Measurements from ENCODE around the gene TMEM175.

The TMEM175 gene

GRCh38 chr4:909821-910220 is 22.4 kb upstream of the TMEM175 start:
- Histone ChIP-seq H3K27me3 (ENCODE audit: control insufficient read depth, insufficient read depth, low read length) (no peaks in the 10 kb centered on the region), H3K4me1 (ENCODE audit: control insufficient read depth, insufficient read depth, low read length) (peaks cover 11% of the 10 kb centered on the region; the same call in 1 of the 2 replicates), H3K36me3 (ENCODE audit: control insufficient read depth, insufficient read depth, low read length) (peaks cover 17% of the 10 kb centered on the region), H3K9ac (ENCODE audit: low read length) (no peak overlapping the region), H3K27ac (ENCODE audit: low read depth, low read length) (no peak overlapping the region), H3K9me3 (ENCODE audit: control insufficient read depth, insufficient read depth, low read depth, low read length) (no peaks in the 10 kb centered on the region), H3K4me3 (ENCODE audit: low read depth, low read length) (no peak overlapping the region)

GRCh38 chr4:910366-911091 is 21.7 kb upstream of the TMEM175 start:
- H3K27ac ChIP-seq (ENCODE audit: low read depth, low read length): no peak overlapping the region
- H3K27me3 ChIP-seq (ENCODE audit: control insufficient read depth, insufficient read depth, low read length): no peaks in the 10 kb centered on the region
- no peaks in the 10 kb centered on the region for H3K9me3 ChIP-seq (ENCODE audit: control insufficient read depth, insufficient read depth, low read depth, low read length)
- peaks cover 13% of the 10 kb centered on the region; the same call in 1 of the 2 replicates for H3K4me1 ChIP-seq (ENCODE audit: control insufficient read depth, insufficient read depth, low read length)
- no peak overlapping the region for H3K9ac ChIP-seq (ENCODE audit: low read length)
- peaks cover 17% of the 10 kb centered on the region for H3K36me3 ChIP-seq (ENCODE audit: control insufficient read depth, insufficient read depth, low read length)
- no peak overlapping the region for H3K4me3 ChIP-seq (ENCODE audit: low read depth, low read length)

- H3K4me3 ChIP-seq (ENCODE audit: low read depth, low read length): no peak overlapping the region
- H3K27ac ChIP-seq (ENCODE audit: low read depth, low read length): no peak overlapping the region
- no peaks in the 10 kb centered on the region for H3K27me3 ChIP-seq (ENCODE audit: control insufficient read depth, insufficient read depth, low read length)
- no peaks in the 10 kb centered on the region for H3K9me3 ChIP-seq (ENCODE audit: control insufficient read depth, insufficient read depth, low read depth, low read length)
- peaks cover 13% of the 10 kb centered on the region; the same call in 1 of the 2 replicates for H3K4me1 ChIP-seq (ENCODE audit: control insufficient read depth, insufficient read depth, low read length)
- no peak overlapping the region for H3K9ac ChIP-seq (ENCODE audit: low read length)
- H3K36me3 ChIP-seq (ENCODE audit: control insufficient read depth, insufficient read depth, low read length): peaks cover 17% of the 10 kb centered on the region
Measured at GRCh38 chr4:911221-911751, 21.0 kb upstream of the TMEM175 start.

GRCh38 chr4:911871-912490 is 20.3 kb upstream of the TMEM175 start:
- H3K27ac ChIP-seq (ENCODE audit: low read depth, low read length): no peak overlapping the region
- H3K9me3 ChIP-seq (ENCODE audit: control insufficient read depth, insufficient read depth, low read depth, low read length): no peaks in the 10 kb centered on the region
- H3K4me3 ChIP-seq (ENCODE audit: low read depth, low read length): no peak overlapping the region
- peaks cover 13% of the 10 kb centered on the region; the same call in 1 of the 2 replicates for H3K4me1 ChIP-seq (ENCODE audit: control insufficient read depth, insufficient read depth, low read length)
- H3K9ac ChIP-seq (ENCODE audit: low read length): no peak overlapping the region
- H3K36me3 ChIP-seq (ENCODE audit: control insufficient read depth, insufficient read depth, low read length): peaks cover 17% of the 10 kb centered on the region
- H3K27me3 ChIP-seq (ENCODE audit: control insufficient read depth, insufficient read depth, low read length): no peaks in the 10 kb centered on the region

- H3K9me3 ChIP-seq (ENCODE audit: control insufficient read depth, insufficient read depth, low read depth, low read length): no peaks in the 10 kb centered on the region
- no peak overlapping the region for H3K27ac ChIP-seq (ENCODE audit: low read depth, low read length)
- H3K36me3 ChIP-seq (ENCODE audit: control insufficient read depth, insufficient read depth, low read length): peaks cover 17% of the 10 kb centered on the region
- H3K4me1 ChIP-seq (ENCODE audit: control insufficient read depth, insufficient read depth, low read length): peaks cover 13% of the 10 kb centered on the region; the same call in 1 of the 2 replicates
- H3K9ac ChIP-seq (ENCODE audit: low read length): no peak overlapping the region
- no peaks in the 10 kb centered on the region for H3K27me3 ChIP-seq (ENCODE audit: control insufficient read depth, insufficient read depth, low read length)
- H3K4me3 ChIP-seq (ENCODE audit: low read depth, low read length): no peak overlapping the region
Measured at GRCh38 chr4:912548-913279, 19.5 kb upstream of the TMEM175 start.

- Histone ChIP-seq H3K36me3 (ENCODE audit: control insufficient read depth, insufficient read depth, low read length) (peaks cover 17% of the 10 kb centered on the region), H3K27ac (ENCODE audit: low read depth, low read length) (no peak overlapping the region), H3K4me1 (ENCODE audit: control insufficient read depth, insufficient read depth, low read length) (peaks cover 13% of the 10 kb centered on the region; the same call in 1 of the 2 replicates), H3K9me3 (ENCODE audit: control insufficient read depth, insufficient read depth, low read depth, low read length) (no peaks in the 10 kb centered on the region), H3K27me3 (ENCODE audit: control insufficient read depth, insufficient read depth, low read length) (no peaks in the 10 kb centered on the region), H3K4me3 (ENCODE audit: low read depth, low read length) (no peak overlapping the region), H3K9ac (ENCODE audit: low read length) (no peak overlapping the region)
Measured at GRCh38 chr4:913280-913618, 19.0 kb upstream of the TMEM175 start.

GRCh38 chr4:914531-914930 is 17.7 kb upstream of the TMEM175 start:
- H3K9me3 ChIP-seq (ENCODE audit: control insufficient read depth, insufficient read depth, low read depth, low read length): no peaks in the 10 kb centered on the region
- H3K9ac ChIP-seq (ENCODE audit: low read length): no peak overlapping the region
- peaks cover 17% of the 10 kb centered on the region for H3K36me3 ChIP-seq (ENCODE audit: control insufficient read depth, insufficient read depth, low read length)
- no peaks in the 10 kb centered on the region for H3K27me3 ChIP-seq (ENCODE audit: control insufficient read depth, insufficient read depth, low read length)
- H3K4me3 ChIP-seq (ENCODE audit: low read depth, low read length): no peak overlapping the region
- H3K27ac ChIP-seq (ENCODE audit: low read depth, low read length): no peak overlapping the region
- peaks cover 13% of the 10 kb centered on the region; the same call in 1 of the 2 replicates for H3K4me1 ChIP-seq (ENCODE audit: control insufficient read depth, insufficient read depth, low read length)

GRCh38 chr4:915041-915474 is 17.2 kb upstream of the TMEM175 start:
- Histone ChIP-seq H3K9me3 (ENCODE audit: control insufficient read depth, insufficient read depth, low read depth, low read length) (no peaks in the 10 kb centered on the region), H3K27me3 (ENCODE audit: control insufficient read depth, insufficient read depth, low read length) (no peaks in the 10 kb centered on the region), H3K27ac (ENCODE audit: low read depth, low read length) (no peak overlapping the region), H3K4me1 (ENCODE audit: control insufficient read depth, insufficient read depth, low read length) (peaks cover 13% of the 10 kb centered on the region; the same call in 1 of the 2 replicates), H3K9ac (ENCODE audit: low read length) (no peak overlapping the region), H3K4me3 (ENCODE audit: low read depth, low read length) (no peak overlapping the region), H3K36me3 (ENCODE audit: control insufficient read depth, insufficient read depth, low read length) (peaks cover 15% of the 10 kb centered on the region)

- Histone ChIP-seq H3K27ac (ENCODE audit: low read depth, low read length) (no peak overlapping the region), H3K9me3 (ENCODE audit: control insufficient read depth, insufficient read depth, low read depth, low read length) (no peaks in the 10 kb centered on the region), H3K36me3 (ENCODE audit: control insufficient read depth, insufficient read depth, low read length) (peaks cover 15% of the 10 kb centered on the region), H3K4me1 (ENCODE audit: control insufficient read depth, insufficient read depth, low read length) (peaks cover 13% of the 10 kb centered on the region; the same call in 1 of the 2 replicates), H3K27me3 (ENCODE audit: control insufficient read depth, insufficient read depth, low read length) (no peaks in the 10 kb centered on the region), H3K4me3 (ENCODE audit: low read depth, low read length) (no peak overlapping the region), H3K9ac (ENCODE audit: low read length) (no peak overlapping the region)
Measured at GRCh38 chr4:915595-915994, 16.7 kb upstream of the TMEM175 start.

- Histone ChIP-seq H3K27me3 (ENCODE audit: control insufficient read depth, insufficient read depth, low read length) (no peaks in the 10 kb centered on the region), H3K4me1 (ENCODE audit: control insufficient read depth, insufficient read depth, low read length) (peaks cover 11% of the 10 kb centered on the region; the same call in 1 of the 2 replicates), H3K9me3 (ENCODE audit: control insufficient read depth, insufficient read depth, low read depth, low read length) (no peaks in the 10 kb centered on the region), H3K36me3 (ENCODE audit: control insufficient read depth, insufficient read depth, low read length) (no peaks in the 10 kb centered on the region; the same call in 1 of the 2 replicates), H3K9ac (ENCODE audit: low read length) (no peak overlapping the region), H3K4me3 (ENCODE audit: low read depth, low read length) (no peak overlapping the region), H3K27ac (ENCODE audit: low read depth, low read length) (no peak overlapping the region)
Measured at GRCh38 chr4:917466-917865, 14.8 kb upstream of the TMEM175 start.

Data from HUES6 (cell line).